Activated T-cell treated with anti-CD3 and anti-CD28 coated beads for 4 hours (primary cell): ENCODE results near the gene VEPH1.

Source experiments
- DNase-seq: peaks from one replicate; pipeline ENCODE4 v3.0.0-alpha.2; 2020

Gene VEPH1

DNA sequence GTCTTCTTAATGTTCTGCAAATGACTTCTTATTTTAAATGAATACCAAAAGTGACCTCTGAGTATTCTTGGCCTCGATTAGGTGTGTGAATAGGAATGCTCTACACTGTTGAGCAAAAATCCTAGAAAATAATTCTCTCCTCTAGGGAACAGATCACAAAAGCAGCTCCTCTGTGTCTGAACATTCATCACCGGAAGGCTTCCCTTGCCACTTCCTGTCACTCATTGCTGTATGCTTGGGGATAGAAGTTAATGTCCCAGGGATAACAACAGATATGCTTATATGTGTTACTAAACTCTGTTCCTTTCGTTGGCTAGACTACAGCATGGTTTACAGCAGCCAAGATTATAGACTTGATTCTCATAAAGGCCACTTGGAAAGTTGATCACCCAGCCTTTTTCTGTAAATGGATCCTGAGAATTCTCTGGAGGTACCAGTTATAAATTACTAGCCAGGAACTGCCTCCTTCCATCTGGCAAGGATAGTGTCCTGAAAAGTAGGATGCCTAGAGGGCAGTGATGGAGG lies 82.5 kb downstream of the VEPH1 start:
- DNase-seq, result no peak

DNA sequence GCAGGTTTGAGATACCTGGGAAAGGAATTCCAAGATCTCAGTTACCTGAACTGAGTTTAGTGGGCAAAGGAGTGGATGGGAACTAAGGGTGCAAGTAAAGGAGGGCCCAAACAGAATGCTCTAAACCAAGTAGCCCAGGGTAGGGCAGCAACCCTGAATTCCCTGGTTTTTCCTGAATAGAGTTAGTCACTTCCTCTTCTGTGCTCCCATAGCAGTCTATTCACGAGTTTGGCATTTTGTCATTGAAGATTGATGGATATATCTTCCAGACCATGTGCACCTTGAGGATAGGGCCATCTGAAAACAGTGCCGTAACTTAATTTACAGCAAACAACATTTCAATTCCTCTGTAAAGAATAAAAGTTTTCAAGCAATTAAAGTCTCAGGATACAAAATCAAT lies 85.1 kb downstream of the VEPH1 start:
- DNase-seq, result no peak

DNA sequence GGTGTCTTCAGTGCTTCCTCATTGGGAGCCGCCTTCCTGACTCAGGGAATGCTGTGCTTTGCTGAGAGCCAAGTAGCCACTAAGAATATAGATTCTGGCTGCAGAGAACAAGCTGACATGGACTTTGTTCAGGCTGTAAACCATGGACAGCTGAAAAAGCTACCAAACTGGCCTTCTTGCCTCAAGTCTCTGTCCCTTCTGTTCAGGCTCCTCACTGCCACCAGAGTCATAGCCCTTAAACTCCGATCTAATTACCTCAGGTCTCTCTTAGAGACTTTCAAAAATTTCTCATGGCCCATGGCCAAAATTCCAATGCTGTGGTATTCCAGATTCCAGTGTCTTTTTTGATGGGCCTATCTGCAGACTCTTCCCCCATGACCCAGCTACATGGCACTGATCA lies 86.0 kb downstream of the VEPH1 start:
- no peak for DNase-seq

DNA sequence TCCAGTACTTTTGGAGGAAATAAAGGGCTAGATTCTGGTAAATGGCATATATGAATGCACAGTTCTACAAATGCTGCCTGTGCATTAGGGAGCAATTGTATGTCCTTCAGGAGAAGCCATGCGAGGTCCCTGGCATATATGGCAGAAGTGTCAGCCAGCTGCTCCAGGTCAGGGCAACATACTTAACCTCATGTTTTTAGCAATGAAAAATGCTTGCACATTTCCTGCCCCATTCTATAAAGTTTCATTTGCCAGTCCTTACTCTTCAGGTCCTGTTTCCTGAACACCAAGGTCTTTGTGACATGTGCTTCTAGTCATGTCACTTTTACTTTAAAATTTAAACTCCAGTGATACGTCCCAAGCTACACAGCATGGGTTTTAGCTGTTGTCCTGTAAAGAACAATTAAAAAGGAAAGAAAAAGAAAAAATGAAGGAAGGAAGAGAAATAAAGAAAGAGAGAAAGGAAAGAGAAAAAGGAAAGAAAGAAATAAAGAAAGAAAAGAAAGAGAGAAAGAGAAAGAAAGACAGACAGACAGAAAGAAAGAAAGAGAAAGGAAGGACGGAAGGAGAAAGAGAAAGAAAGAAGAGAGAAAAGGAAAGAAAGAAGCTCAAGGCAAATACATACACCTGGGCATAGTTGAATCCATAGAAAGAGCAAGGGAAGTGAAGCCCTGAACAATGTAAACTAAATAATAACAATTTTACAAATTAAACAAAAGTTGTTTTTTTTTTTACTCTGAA lies 86.7 kb downstream of the VEPH1 start:
- no peak for DNase-seq

DNA sequence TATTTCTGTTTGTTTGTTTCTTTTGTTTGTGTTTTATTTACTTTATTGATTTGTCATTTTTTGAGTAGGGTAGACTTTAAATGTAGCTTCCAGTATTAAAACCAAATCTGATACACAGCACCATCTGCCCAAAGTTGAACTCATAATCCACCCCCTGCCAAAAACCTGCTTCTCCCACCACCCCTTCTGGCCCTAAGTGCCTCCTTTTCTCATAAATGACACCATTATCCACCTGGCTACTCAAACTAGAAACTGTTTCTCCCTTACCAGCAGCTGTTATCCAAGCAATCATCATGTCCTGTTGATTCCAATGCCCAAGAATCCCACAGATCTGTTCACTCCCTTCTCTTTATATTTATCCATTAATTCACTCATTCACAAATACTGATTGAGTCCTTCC lies 88.4 kb downstream of the VEPH1 start:
- DNase-seq, result no peak

DNA sequence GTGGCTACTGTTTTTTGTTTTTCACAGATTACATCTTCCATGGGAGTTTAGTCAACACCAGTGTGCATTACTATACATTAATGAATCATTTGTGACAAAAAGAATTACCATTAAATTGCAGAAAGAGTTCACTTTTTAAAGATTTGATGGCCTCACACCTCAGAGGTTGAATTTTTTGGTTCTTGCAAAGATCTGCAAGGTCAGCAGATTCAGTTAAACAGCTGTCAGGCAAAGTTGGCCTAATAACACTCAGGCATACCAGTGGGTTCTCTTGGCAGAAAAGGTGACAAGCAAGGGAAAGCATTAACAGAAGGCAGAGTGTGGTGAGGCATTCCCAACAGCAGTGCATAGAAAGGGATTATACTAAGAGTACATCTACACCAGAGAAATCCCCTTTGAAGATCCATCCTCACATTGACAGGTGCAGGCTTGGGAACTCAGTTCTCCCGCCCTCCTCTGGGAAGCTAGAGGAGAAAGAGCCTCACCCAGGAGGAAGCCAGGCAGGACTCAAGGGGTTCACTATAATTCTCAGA lies 90.8 kb downstream of the VEPH1 start:
- DNase-seq, result no peak

DNA sequence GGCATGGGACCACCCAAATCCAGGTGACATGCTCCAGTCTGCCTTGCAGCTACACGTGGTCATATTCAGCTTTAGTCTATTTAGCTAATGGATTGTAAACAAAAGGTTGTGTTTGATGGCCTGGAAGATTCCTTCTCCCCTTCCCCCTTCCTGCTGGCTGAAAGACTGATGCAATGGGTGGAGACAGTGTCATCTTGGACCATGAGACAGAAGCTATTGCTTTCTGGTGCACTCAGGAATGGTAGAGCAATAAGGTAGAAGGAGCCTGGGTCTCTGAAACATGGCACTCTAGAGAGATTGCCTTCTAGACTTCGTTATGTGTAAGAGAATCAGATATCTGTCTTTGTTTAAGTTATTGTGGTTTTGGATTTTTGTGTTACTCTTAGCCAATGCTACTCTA lies 92.3 kb downstream of the VEPH1 start:
- DNase-seq, result no peak

DNA sequence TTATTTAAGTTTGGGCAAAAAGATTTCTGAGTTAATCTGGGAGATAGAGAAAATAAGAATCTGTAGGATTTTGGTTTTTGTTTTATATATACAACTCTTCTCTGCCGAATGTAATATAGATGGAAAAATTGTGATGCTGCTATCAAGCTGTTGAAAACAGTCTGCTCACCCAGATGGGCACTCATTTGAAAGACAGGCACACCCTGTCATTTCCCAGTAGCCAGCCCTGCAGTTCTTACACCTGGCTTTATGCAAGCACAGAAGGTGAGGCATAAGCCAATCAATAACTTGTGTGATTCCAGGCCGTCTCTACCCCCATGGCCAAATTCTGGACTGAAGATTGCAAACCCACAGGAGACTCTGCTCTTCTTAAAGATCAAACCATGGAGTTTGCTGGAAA lies 93.7 kb downstream of the VEPH1 start:
- DNase-seq, result no peak

DNA sequence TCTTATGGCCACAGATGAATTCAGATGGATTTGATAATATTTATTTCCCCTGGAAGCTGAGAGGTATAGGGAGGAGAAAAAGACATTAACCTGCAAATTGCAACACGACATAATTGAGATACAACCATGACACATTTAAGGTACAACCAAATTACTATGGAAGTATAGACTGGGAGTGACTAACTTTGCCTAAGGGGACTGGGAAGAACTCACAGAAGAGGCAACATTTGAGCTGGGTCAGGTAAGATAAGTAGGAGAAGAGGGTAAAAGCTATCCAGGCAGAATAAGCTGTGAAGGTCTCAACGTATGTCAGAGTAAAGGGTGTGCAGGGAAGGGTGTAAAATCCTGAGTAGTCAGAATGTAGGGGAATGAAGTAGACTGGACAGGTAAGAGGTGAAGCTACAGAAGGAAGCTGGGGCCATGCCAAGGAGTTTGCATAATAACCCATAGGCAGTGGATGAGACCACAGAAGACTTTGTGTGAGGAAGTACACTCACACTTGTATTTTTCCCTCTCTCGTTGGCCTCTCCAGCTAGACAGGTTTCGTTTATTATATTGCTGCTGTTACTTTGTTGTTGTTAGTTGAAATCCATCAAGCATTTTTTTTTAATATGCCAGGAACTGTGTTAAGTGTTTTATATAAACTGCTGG lies 94.6 kb downstream of the VEPH1 start:
- DNase-seq, result no peak

DNA sequence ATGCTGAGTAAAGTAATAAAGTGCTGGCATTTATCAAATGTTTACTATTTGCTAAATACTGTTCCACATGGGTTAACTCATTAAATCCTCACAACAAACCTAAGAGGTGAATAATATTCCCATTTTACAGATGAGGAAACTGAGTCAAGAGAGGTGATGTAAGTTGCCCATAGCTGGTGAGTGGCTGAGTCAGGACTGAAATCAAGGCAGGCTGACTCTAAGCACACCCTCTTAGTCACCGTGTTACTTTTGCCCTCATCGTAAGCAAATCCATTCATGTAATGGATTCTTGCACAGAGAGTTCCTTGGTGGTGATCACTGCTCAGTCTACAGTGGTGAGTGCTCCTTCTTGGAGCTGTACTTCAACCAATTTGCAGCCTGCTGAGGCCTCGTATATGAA lies 95.4 kb downstream of the VEPH1 start:
- no peak for DNase-seq

DNA sequence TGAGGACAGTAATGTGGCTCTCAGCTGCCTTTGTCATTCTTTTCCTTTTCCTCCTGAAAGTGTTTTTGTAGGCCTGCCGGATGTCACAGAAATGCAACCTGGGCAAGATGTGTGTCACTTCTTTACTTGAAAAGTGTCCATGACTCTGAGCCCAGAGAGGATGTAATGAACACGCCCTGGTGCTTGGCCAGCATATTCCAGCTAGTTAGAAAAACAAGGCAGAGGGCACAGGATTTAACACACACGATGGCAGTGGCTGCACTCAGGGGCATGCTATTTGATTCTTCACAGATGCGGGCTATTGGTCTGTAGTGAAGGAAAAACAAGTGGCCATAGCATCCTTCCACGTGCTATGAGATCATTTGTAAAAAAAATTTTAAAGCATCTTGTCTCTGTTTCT lies 96.8 kb downstream of the VEPH1 start:
- DNase-seq, result no peak

DNA sequence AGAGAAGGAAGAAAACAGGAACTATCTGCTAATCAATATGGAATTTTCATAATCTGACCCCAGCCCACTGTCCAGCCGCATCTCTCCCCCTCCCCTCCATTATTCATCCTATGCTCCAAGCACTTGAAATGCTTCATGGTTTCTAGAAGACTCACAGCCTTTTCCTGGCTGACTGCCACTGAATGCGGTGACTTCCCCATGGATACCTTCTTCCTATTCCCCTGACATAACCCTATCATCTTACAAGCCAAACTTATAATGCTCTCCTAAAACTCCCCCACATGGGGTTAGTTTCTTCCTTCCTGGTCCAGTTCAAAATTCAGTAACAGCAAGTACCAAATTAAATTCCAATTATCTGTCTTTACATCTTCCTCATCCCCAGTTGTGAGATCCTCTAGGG lies 97.8 kb downstream of the VEPH1 start:
- no peak for DNase-seq

DNA sequence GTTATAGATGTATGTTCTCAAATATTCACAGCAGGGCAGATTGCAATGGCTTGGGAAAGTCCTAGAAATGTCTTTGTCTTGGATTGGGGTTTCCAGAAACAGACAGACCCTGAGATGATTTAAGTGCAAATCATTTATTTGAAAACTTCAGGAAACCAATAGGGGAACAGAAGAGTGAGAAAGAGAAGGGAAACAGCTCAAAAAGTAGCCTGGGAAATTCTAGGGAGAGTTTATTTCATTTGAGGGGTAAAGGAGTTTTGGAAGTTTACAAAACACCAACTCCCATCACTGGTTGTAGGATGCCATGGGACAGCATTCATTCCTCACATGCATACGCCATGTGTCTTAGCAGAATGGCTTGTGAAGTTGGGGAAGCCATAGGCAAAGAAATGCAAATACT lies 98.8 kb downstream of the VEPH1 start:
- no peak for DNase-seq

DNA sequence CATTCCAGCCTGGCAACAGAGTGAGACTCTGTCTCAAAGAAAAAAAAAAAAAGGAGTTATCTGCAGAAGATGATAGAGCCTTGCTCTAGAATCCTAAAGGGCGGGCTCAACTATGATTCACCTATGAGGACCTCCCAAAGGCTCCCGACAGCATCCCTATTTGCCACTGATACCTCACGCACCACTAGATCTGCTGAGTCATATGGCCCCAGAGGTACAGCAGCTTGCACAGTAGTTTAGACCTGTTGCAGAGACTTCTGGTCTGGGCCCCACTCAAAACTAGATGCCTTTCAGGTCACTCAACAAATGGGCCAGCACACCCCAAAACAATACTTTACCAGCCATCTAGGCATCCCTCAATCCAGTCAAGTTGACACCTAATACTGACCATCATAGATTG lies 104.6 kb downstream of the VEPH1 start:
- no peak for DNase-seq

DNA sequence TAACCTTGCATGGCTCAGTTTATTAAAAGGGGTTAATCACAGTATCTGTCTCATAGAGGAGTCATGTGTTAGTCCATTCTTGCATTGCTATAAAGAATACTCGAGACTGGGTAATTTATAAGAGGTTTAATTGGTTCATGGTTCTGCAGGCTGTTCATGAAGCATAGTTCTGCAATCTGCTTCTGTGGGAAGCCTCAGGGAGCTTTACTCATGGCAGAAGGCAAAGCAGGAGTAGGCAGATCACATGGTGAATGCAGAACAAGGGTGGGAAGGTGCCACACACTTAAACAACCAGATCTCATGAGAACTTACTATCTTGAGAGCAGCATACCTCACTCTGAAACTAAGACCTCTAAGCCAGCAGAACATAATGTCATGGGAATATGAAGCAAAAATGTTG lies 108.8 kb downstream of the VEPH1 start:
- no peak for DNase-seq

DNA sequence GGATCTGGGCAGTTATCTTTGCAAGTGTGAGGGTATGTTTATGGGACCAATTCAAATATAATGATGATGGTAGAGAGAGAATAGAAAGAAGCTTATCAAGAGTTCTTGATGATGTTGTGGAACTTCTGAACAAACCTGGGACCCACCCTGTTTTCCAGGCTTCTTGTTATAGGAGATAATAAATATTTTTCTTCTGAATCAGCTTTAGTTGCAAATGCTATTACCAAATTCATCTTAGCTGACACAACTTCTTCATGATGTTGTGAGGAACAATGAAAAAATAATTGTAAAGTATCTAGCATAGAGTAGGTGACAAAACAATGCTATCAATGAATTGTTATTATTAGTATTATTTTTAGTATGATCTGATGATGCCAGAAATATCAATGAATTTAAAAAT lies 110.1 kb downstream of the VEPH1 start:
- DNase-seq, result no peak

DNA sequence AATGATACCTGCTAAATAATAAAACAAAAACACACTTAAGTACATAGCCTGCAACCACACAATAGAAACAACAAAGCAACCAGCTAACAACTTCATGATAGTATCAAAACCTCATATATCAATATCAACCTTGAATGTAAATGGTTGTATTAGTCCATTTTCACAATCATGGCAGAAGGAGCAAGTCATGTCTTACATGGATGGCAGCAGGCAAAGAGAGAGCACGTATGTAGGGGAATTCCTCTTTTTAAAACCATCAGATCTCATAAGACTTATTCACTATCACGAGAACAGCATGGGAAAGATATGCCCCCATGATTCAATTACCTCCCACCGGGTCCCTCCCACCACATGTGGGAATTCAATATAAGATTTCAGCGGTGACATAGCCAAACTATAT lies 111.1 kb downstream of the VEPH1 start:
- no peak for DNase-seq

DNA sequence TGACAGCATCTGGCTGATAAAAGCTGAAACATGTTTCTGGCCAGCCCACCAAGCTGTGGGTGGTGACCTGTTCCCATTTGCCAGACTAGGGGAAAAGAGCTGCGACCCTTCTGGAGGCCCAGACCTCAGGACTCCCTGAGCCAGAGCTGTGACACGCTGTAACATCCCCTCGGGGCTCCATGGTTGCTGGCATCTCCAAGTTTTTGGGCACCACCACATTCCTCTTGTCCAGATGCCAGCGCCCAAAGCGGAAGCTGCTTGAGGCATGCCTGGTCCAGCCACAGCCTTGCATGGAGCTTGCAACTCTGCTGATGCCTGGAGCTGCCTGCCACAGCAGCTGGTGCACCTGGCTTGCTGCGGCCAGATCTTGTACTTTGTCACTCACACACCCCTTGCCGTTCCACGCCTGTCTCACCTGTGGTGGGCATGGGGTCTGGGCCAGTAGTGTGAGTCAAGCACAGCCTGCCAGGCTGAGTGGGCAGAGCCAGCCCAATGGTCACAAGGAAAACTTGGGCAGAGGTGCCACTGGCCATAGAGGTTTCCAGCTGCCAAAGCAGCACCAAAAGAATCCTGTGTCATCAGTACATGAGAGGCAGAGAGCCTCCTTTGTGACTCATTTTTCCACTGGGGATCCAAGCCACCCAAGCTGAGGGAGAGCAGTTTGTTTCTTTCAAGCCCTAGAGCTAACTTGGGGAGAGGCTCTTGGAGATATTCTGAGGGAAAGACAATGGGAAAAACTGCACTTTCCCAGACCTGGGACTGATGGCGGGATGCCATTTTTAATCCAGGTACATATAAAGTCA lies 112.3 kb downstream of the VEPH1 start:
- no peak for DNase-seq

DNA sequence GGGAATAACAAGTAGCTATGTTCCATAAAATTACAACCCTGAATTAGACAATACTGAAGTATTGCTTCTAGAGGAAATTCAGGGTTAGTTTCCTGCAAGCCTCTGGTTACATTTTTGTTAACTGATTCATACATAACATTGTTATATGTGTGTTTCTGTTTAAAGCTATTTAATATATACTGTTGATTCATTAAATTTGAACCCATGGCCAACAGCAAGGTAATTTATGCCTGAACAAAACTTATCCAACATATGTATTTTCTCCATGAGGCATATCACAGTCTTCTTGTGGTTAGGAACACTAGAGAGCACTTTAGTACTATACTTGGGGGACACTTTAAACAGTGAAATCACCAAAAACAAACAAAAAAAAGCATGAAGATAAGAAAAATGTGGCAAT lies 114.2 kb downstream of the VEPH1 start:
- DNase-seq, result no peak

DNA sequence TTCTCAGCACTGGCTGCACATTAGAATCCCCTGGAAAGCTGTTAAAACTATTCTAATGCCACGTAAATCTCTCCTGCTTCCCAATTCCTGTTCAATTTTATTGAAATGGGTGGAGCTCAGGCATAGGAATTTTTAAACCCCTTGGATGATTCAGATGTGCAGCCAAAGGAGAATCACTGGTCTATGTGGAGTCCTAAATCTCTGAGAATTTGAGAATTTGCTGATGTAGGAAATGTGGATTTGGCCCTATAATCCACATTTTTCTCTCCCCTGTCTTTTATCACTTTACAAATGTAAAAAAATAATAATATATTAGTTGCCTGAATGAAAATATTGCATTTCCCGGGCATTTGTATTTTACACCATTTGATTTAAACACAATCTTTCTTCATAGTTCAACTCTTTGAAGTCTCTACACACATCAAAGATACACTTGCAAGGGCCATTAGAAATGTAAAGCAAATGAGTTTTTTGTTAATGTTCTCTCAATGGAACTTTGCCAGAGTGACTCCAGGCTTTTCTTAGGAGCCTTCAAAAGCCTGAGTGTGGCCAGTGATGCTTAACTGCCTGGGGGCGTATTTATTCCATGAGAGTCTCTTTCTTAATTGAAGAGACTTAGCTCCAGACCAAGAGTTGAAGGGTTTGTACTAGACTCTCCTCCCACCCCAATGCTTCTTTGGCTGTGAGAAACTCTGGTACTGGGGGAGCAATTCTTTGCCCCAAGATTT lies 115.3 kb downstream of the VEPH1 start:
- no peak for DNase-seq

DNA sequence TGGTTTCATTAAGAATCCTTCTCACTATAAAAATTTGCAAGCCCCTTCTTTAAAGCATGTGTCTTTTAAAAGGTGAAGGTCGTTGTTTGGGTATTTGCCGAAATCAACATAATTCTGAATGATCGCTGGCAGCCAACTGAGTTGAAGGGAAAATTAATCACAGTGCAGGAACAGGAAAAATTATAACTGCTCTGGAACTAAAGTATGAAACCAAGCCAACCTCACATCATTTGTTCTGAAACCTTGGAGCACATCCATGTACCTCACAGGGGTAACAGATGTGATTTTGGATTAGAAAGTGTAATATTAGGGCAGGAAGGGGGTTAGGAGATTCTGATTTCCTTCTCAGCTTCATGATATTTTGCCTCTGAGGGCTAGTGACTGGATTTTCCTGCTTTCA lies 118.7 kb downstream of the VEPH1 start:
- no peak for DNase-seq

DNA sequence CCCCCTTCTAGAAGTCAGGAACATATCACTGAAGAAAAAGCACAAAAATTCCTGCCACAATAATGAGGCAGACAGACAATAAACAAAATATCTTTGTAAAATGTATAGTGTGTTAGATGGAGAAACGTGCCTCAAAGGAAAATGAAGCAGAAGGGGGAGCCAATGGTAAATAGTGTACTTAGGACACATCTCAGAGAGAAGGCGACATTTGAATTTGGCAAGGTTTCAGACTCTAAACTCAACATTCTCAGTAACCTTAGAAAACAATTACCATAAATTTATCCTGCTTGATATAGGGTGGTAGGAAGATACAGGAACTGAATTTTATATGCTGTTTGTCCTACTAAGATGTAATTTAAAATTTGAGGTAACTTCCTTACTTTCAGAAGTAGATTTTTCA lies 119.2 kb downstream of the VEPH1 start:
- DNase-seq, result no peak

DNA sequence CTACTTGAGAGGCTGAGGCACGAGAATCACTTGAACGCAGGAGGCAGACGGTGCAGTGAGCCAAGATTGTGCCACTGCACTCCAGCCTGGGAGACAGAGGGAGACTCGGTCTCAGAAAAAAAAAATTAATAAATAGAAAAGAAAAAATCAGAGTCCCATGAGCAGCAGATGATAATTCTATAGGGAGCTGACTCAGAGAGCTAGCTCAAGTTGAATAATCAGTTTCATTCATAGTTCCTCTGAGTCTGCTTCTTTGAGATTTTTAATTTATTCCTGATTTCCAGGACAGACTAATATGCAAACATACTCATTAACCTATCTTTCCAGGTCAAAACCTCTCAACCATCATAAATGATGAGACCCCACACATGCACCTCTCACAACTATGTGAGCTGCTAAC lies 121.6 kb downstream of the VEPH1 start:
- no peak for DNase-seq
